NB4 (cell line): ENCODE measurements around the gene PRKCE.

ENCODE experiments used
- DNase-seq: peaks from one replicate; pipeline ENCODE4 v3.0.0; 2010; ENCODE audit warnings: low read depth
- H3K4me3 ChIP-seq: one replicate; pipeline ENCODE4 v1.5.1; 2011; ENCODE audit warnings: mild to moderate bottlenecking, low read depth, low read length, moderate library complexity
- MYC ChIP-seq: IDR thresholded peaks from 2 replicates; pipeline ENCODE4 v1.6.1; 2011; ENCODE audit warnings: low read depth, low read length
- POLR2A ChIP-seq: IDR thresholded peaks from 2 replicates; pipeline ENCODE4 v1.6.1; 2011; ENCODE audit warnings: mild to moderate bottlenecking; ENCODE audit not compliant: insufficient read length; ENCODE audit errors: extremely low read depth
- TF ChIP-seq, protein P1 (sequence below): IDR thresholded peaks from one replicate; pipeline ENCODE4 v1.5.1; 2012; ENCODE audit warnings: low read depth, low read length
- TF ChIP-seq, protein P2 (sequence below): IDR thresholded peaks from 2 replicates; pipeline ENCODE4 v1.6.1; 2011; ENCODE audit warnings: low read depth, low read length

PRKCE gene

DNA sequence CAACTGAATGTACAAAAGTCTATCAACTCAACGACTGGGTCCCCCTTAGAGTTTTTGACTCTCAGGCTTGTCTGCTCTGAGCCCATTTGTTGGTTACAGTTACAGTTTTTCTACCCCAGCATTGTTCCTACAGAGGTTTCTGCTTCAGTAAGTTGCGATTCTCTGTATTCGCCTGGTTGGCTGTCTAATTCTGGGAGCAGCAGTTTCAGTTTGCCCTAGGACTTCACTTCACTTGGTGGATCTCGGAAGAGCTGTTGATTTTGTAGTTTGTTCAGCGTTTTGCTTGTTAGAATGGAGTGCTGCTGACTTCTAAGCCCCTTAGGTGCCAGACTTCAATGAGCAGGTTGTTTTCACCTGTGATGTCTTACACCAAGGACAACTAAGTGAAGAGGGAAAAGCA lies 349.2 kb downstream of the PRKCE start:
- DNase-seq = no peak
- no peak overlapping the region for H3K4me3 ChIP-seq
- no peak for TF ChIP-seq MYC
- TF ChIP-seq POLR2A = no peak
- TF ChIP-seq, protein P1, sequence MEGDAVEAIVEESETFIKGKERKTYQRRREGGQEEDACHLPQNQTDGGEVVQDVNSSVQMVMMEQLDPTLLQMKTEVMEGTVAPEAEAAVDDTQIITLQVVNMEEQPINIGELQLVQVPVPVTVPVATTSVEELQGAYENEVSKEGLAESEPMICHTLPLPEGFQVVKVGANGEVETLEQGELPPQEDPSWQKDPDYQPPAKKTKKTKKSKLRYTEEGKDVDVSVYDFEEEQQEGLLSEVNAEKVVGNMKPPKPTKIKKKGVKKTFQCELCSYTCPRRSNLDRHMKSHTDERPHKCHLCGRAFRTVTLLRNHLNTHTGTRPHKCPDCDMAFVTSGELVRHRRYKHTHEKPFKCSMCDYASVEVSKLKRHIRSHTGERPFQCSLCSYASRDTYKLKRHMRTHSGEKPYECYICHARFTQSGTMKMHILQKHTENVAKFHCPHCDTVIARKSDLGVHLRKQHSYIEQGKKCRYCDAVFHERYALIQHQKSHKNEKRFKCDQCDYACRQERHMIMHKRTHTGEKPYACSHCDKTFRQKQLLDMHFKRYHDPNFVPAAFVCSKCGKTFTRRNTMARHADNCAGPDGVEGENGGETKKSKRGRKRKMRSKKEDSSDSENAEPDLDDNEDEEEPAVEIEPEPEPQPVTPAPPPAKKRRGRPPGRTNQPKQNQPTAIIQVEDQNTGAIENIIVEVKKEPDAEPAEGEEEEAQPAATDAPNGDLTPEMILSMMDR = no peak
- TF ChIP-seq, protein P2, sequence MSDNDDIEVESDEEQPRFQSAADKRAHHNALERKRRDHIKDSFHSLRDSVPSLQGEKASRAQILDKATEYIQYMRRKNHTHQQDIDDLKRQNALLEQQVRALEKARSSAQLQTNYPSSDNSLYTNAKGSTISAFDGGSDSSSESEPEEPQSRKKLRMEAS = no peak

DNA sequence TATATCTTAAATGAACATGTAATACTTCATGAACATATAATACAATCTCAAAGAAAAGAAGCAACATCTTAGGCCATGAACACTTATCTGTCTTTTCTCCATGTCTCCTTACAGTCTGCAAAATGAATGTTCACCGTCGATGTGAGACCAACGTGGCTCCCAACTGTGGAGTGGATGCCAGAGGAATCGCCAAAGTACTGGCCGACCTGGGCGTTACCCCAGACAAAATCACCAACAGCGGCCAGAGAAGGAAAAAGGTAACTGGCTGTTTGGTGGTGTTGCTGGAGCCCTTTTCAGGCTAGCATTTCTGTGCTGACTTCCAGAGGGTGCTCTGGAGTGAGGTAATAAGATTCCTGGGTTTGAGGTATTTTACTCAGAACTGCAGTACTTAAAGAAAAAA lies 349.8 kb downstream of the PRKCE start:
- TF ChIP-seq, protein P1 = no peak
- TF ChIP-seq POLR2A (no peak), MYC (no peak)
- TF ChIP-seq, protein P2 = no peak
- H3K4me3 ChIP-seq = no peak overlapping the region
- no peak for DNase-seq

DNA sequence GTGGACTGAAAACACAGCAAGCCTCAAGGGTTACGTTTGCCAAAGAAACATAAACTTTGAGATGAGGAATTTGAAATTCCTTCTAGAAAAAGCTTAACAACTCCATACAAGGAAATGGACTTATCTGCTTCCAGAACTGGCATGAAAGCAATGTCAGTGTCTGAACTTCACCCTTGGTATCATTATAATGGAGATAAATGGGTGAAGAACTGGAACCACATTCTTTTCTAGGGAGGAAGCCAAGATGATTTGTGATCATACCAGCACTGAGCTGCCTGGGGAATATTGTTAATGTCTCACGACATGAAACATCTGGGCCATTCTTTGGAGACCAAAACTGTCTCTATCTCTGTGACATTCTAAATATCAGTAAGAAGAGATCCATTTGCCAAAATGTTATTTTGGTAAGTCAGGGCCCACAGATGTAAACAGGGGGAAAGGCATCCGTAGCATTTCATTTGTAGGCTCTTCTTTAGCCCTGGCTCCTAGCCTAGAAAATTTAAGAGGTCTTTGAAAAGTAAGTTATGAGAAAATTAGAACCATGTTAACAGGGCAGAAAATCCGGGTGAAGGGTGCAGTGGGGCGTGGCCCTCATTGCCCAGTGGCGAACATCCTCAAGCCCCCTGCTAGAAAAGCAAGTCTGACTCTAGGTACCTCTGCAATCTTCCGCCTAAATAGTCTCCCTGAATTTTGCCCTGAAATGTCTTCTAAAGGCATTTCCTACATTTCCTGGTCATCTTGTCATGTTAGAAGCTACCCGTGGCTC lies 350.4 kb downstream of the PRKCE start:
- TF ChIP-seq POLR2A = no peak
- TF ChIP-seq, protein P1 = no peak
- TF ChIP-seq MYC = no peak
- TF ChIP-seq, protein P2 = no peak
- no peak overlapping the region for H3K4me3 ChIP-seq
- no peak for DNase-seq

DNA sequence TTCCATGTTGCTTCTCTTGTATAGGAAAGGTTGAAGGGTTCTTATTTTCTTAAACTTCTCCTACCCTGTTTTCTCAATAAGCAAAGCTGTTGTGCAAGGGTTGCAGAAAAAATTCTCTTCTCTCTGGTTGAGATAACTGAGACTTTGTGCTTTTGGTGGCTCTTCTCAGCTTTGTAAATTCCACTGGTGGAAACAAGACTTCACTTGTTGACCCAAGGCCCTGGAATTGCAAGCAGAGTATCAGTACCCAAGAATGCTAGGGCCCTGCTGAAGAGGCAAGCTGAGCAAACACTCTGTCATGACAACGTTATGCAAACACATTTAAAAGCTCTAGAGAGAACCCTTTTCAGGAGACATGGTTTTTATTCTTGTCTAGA lies 351.0 kb downstream of the PRKCE start:
- TF ChIP-seq, protein P2 = no peak
- TF ChIP-seq POLR2A (no peak), MYC (no peak)
- TF ChIP-seq, protein P1 = no peak
- no peak overlapping the region for H3K4me3 ChIP-seq
- no peak for DNase-seq

DNA sequence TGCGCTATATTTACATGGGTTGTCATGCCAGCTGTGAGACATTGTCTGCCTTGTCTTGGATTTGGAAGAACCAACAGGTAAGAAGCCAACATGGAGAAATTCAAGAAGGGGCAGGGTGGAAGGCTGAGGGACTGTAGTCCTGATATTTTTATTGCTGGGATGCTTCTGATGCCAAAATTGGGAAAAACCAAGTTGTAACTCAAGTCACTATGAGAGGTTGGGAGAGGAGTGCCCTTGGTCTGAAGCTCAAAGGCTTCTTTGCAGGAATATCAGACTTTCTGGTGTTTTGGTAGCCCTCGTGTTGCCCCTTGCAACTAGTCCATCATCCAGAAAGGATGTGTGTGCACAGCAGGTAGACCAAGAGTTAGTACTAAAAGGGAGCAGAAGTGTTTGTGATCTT lies 351.5 kb downstream of the PRKCE start:
- DNase-seq = no peak
- H3K4me3 ChIP-seq = no peak overlapping the region
- TF ChIP-seq POLR2A = no peak
- TF ChIP-seq, protein P1 = no peak
- TF ChIP-seq MYC = no peak
- TF ChIP-seq, protein P2 = no peak
